Pancreas (tissue), 10 donors: ENCODE data around the gene LONP2. TPM values are rescaled to one million over a fixed set of nuclear protein-coding genes. Genes with fewer than 3 reads are reported as not detected.

Experiments used
- ATAC-seq, 4 donors: fragments of 200-7000 bp; cut with Tn5 transposase; one replicate each; pipeline versions ENCODE4 v1.8.0 to v1.9.1; 2020; ENCODE audit warnings: mild to moderate bottlenecking in 4 of 4, moderate library complexity in 4 of 4
- DNase-seq, 6 donors: peaks; one replicate each; pipeline ENCODE4 v3.0.0-alpha.2; 2020
- FAIRE-seq: peaks from 2 replicates; lab custom pipeline; 2012; peaks lifted over from hg19 to GRCh38; lab: Jason Lieb, UNC
- H3K27ac ChIP-seq, 4 donors: fragments of 200-600 bp; sonication (generic); 1 replicate in 3 of 4; 2 replicates in 1 of 4; pipeline versions ENCODE4 v1.5.0 to v1.8.0; 2020
- H3K27me3 ChIP-seq, 4 donors: fragments of 200-600 bp; one replicate each; pipeline ENCODE4 v1.8.0; 2021
- H3K36me3 ChIP-seq, 3 donors: fragments of 200-600 bp; sonication (generic) in 1 of 3; one replicate each; pipeline versions ENCODE4 v1.5.0 to v1.8.0; 2020 to 2021
- H3K4me1 ChIP-seq, 3 donors: fragments of 200-600 bp; one replicate each; pipeline ENCODE4 v1.8.0; 2021
- H3K4me3 ChIP-seq, 4 donors: fragments of 200-600 bp; sonication (generic) in 2 of 4; one replicate each; pipeline versions ENCODE4 v1.5.0 to v1.8.0; 2020 to 2021
- H3K9me3 ChIP-seq, 4 donors: fragments of 200-600 bp; one replicate each; pipeline ENCODE4 v1.8.0; 2021
- CTCF ChIP-seq, 4 donors: fragments of 200-600 bp; sonication (generic) in 3 of 4; IDR thresholded peaks; one replicate each; pipeline versions ENCODE4 v1.5.0 to v1.8.0; 2021; ENCODE audit warnings: antibody characterized with exemption in 4 of 4
- WGBS, 2 donors: extraction: QIAGEN DNeasy Blood & Tissue Kit; methylation state at CpG; one replicate each; pipeline ENCODE4 v1.1.7; 2013; 5-methylcytosine and 5-hydroxymethylcytosine counted together
- intact Hi-C, 3 donors: fragments of 100-400 bp; cut with DNase I; formaldehyde crosslinking; loops; one replicate each; pipeline versions ENCODE4 v1.11.1 to v1.14.2; 2022
- polyA plus RNA-seq, 2 donors: library from polyadenylated mRNA; stranded (reverse); fragments of 200-250 nt; gene quantifications; one replicate each; pipeline ENCODE4 v1.2.3, GENCODE V29; 2013
- total RNA-seq, 6 donors: library from RNA; stranded (reverse); fragmentation: NEBNext Ultra II Directional in 4 of 6; extraction: Animal tissue kit (Norgen Biotek cat#: 25700) in 4 of 6; gene quantifications; one replicate each; pipeline versions ENCODE4 v1.2.1 to v1.2.4, GENCODE V29; 2021 to 2023
- donor health status: healthy with polysubstance abuse.
- donor health status: DM: no; HTN: no; CAD: no; lungs with moderate emphysema.
- donor health status: DM: no; HTN: no; CAD: no.
- donor health status: control.
- donor health status: control.
- donor health status: Bipolar disorder and iron deficiency.
- donor health status: DM: yes; HTN: yes; CAD: no.
- donor health status: DM: no; HTN: no; CAD: no.
- donor health status: DM: no; HTN: no; CAD: no.
- donor health status: DM: yes; HTN: yes; CAD: no.

The LONP2 gene
- total and polyA plus RNA-seq, 8 donors: 31.4 to 49.1 (median 41.6) TPM

DNA sequence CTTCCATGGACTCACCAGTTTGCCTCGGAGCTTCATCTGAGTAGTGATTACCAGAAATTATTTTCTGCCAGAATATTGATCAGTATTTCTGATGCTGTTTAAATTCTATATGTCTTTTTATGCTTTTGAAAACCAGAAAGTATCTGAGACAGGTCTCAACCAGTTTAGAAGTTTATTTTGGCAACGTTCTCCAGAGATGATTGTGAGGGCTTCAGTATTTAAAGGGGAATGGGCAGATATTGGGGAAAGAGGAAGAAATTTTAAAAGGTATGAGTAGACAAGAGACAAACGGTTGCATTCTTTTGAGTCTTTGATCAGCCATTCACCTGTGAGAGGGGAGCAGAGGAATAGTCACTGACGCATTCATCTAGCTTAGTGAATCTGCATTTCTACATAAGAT lies 47.7 kb downstream of the LONP2 start:
- H3K27me3 ChIP-seq: no peaks in the 10 kb centered on the region
- peaks cover 0 to 12% (median 5%) of the 10 kb centered on the region in 3 donors for H3K36me3 ChIP-seq
- peaks cover 22 to 39% (median 24%) of the 10 kb centered on the region in 3 donors for H3K4me1 ChIP-seq
- intact Hi-C loops: no loop called here
- no peaks in the 10 kb centered on the region for H3K9me3 ChIP-seq
- no peak overlapping the region for H3K4me3 ChIP-seq
- H3K27ac ChIP-seq: peak overlapping the region in 2 of 4 donors; percentile 3 to 5
- no peak for TF ChIP-seq CTCF (IDR thresholded peaks at IDR 0.05)
- WGBS, 2 donors: 69 to 70% methylated on average over 4 of the region's 4 CpGs
- no peak for FAIRE-seq
- ATAC-seq: no peak
- DNase-seq: no peak

GRCh38 chr16:48292452-48292851 lies 48.4 kb downstream of the LONP2 start:
- Histone ChIP-seq H3K9me3 (no peaks in the 10 kb centered on the region), H3K27me3 (no peaks in the 10 kb centered on the region), H3K4me3 (no peak overlapping the region), H3K27ac (peak overlapping the region in 3 of 4 donors; percentile 3 to 33 (median 5)), H3K4me1 (peaks cover 22 to 39% (median 24%) of the 10 kb centered on the region in 3 donors), H3K36me3 (peaks cover 0 to 19% (median 8%) of the 10 kb centered on the region in 3 donors)
- intact Hi-C loops: no loop called here
- ATAC-seq: peak; percentile 51 to 69 (median 63)
- TF ChIP-seq CTCF (IDR thresholded peaks at IDR 0.05): no peak
- 37 to 39% methylated on average over 2 of the region's 2 CpGs for WGBS, 2 donors
- no peak for FAIRE-seq
- DNase-seq: no peak

- H3K27me3 ChIP-seq: no peaks in the 10 kb centered on the region
- H3K9me3 ChIP-seq: no peaks in the 10 kb centered on the region
- DNase-seq: no peak
- no peak for TF ChIP-seq CTCF (IDR thresholded peaks at IDR 0.05)
- 91 to 96% methylated on average over 1 of the region's 1 CpG for WGBS, 2 donors
- ATAC-seq: no peak
- H3K36me3 ChIP-seq: peaks cover 0 to 22% (median 10%) of the 10 kb centered on the region in 3 donors
- peak overlapping the region in 2 of 4 donors; percentile 60 to 74 for H3K27ac ChIP-seq
- peaks cover 23 to 39% (median 36%) of the 10 kb centered on the region in 3 donors for H3K4me1 ChIP-seq
- intact Hi-C loops: no loop called here
- FAIRE-seq: no peak
- H3K4me3 ChIP-seq: no peak overlapping the region
Measured at GRCh38 chr16:48294724-48295123, 50.6 kb downstream of the LONP2 start.

DNA sequence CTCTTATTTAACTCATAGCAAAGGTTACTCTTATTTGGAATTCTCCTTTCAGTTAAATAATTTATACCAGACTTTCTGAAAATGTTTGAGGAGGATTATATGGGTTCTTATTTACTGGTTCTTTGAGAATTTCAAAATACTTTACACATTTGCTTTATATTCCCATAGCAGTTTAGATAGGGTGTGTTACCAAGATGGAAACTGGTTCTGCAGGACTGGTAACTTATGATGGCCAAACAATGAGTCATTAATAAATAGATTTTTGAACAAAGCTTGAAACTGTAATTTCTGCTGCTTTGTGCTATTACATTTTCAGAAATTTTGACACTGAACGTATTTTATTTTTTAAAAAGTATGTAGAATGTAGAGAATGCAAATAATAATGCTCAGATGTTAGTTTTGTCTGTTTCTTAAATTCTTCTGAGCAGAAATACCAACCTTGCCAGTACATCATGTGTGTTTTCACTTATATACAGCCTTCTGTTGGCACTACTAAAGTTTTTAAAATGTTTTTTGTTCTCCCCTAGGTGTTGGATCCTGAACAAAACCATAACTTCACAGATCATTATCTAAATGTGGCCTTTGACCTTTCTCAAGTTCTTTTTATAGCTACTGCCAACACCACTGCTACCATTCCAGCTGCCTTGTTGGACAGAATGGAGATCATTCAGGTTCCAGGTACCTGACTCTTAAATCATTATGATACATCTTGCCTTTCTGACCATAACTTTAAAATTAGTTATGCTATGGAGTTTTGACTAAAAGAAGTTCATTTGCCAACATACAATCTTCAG lies 51.6 kb downstream of the LONP2 start:
- Histone ChIP-seq H3K36me3 (peaks cover 0 to 15% (median 6%) of the 10 kb centered on the region in 3 donors), H3K27ac (peak overlapping the region; percentile 7 to 74 (median 51)), H3K4me1 (peaks cover 33 to 40% (median 39%) of the 10 kb centered on the region in 3 donors), H3K9me3 (no peaks in the 10 kb centered on the region), H3K4me3 (no peak overlapping the region), H3K27me3 (no peaks in the 10 kb centered on the region)
- TF ChIP-seq CTCF (IDR thresholded peaks at IDR 0.05): no peak
- ATAC-seq (peak; percentile 81 to 91 (median 90)), FAIRE-seq (no peak), DNase-seq (peak in 3 of 6 donors; percentile 32 to 48 (median 42))
- intact Hi-C loops: no loop called here
- 12 to 13% methylated on average over 1 of the region's 1 CpG for WGBS, 2 donors

DNA sequence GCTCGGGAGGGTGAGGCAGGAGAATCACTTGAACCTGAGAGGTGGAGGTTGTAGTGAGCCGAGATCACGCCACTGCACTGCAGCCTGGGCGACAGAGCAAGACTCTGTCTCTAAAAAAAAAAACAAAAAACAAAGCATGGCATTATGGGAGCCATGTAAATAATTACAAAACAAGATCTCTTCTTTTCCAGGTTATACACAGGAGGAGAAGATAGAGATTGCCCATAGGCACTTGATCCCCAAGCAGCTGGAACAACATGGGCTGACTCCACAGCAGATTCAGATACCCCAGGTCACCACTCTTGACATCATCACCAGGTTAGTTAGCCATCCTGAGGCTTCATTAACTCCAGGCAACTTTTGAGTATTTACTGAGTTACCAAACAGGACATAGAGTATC lies 55.4 kb downstream of the LONP2 start:
- Histone ChIP-seq H3K27me3 (no peaks in the 10 kb centered on the region), H3K9me3 (no peaks in the 10 kb centered on the region), H3K36me3 (peaks cover 0 to 29% (median 7%) of the 10 kb centered on the region in 3 donors), H3K27ac (no peak overlapping the region), H3K4me1 (peaks cover 19 to 34% (median 30%) of the 10 kb centered on the region in 3 donors), H3K4me3 (no peak overlapping the region)
- no peak for TF ChIP-seq CTCF (IDR thresholded peaks at IDR 0.05)
- ATAC-seq (no peak), FAIRE-seq (no peak), DNase-seq (no peak)
- intact Hi-C loops: no loop called here
- 90 to 94% methylated on average over 4 of the region's 4 CpGs for WGBS, 2 donors
